Activated CD4-positive, alpha-beta T cell treated with anti-CD3 and anti-CD28 coated beads, Interleukin-2, Interleukin-6, amounts not matched to agents 100 ng/mL and 50 ng/mL, durations not matched to agents 16 hours and 8 hours (primary cell): ENCODE measurements around the gene TBX18.

ENCODE experiments used
- DNase-seq: peaks from one replicate; pipeline ENCODE4 v3.0.0-alpha.2; 2020

Gene TBX18

GRCh38 chr6:84667252-84668213 lies 96.9 kb downstream of the TBX18 start:
- no peak for DNase-seq

- DNase-seq, result no peak
These were observed 99.0 kb downstream of the TBX18 start for GRCh38 chr6:84665401-84665800.

- DNase-seq, result no peak
These were observed 100.5 kb downstream of the TBX18 start for GRCh38 chr6:84663866-84664265.

GRCh38 chr6:84657486-84657885 lies 106.9 kb downstream of the TBX18 start:
- no peak for DNase-seq

- DNase-seq, result no peak
These were observed 107.4 kb downstream of the TBX18 start for GRCh38 chr6:84657025-84657424.

- no peak for DNase-seq
These were observed 111.3 kb downstream of the TBX18 start for GRCh38 chr6:84653027-84653551.

GRCh38 chr6:84652356-84653026 lies 111.9 kb downstream of the TBX18 start:
- DNase-seq, result no peak

- no peak for DNase-seq
These were observed 112.8 kb downstream of the TBX18 start for GRCh38 chr6:84651583-84651982.

- DNase-seq, result no peak
These were observed 116.0 kb downstream of the TBX18 start for GRCh38 chr6:84648444-84648843.

GRCh38 chr6:84645563-84646266 lies 118.7 kb downstream of the TBX18 start:
- no peak for DNase-seq

- no peak for DNase-seq
These were observed 119.4 kb downstream of the TBX18 start for GRCh38 chr6:84645000-84645399.

GRCh38 chr6:84643778-84644177 lies 120.6 kb downstream of the TBX18 start:
- DNase-seq, result no peak

GRCh38 chr6:84641076-84641475 lies 123.3 kb downstream of the TBX18 start:
- DNase-seq, result no peak

GRCh38 chr6:84639396-84639795 lies 125.0 kb downstream of the TBX18 start:
- DNase-seq, result no peak

GRCh38 chr6:84638286-84638685 lies 126.1 kb downstream of the TBX18 start:
- DNase-seq, result no peak
